Kidney (tissue), 14 donors: ENCODE measurements around the gene RAB11B. TPM values are rescaled to one million over a fixed set of nuclear protein-coding genes. Genes with fewer than 3 reads are reported as not detected.
A peak's percentile ranks its signal among the peaks of the same experiment; 100 is the strongest.

Source experiments
- DNase-seq, 5 donors: peaks; one replicate each; pipeline ENCODE4 v3.0.0-alpha.2; 2013 to 2020
- FAIRE-seq: peaks from 2 replicates; lab custom pipeline; 2012; peaks lifted over from hg19 to GRCh38; lab: Jason Lieb, UNC
- H3K27ac ChIP-seq, 2 donors: one replicate each; pipeline ENCODE4 v1.7.0; 2013; ENCODE audit warnings: low read depth in 2 of 2, low read length in 2 of 2, inconsistent platforms in 1 of 2
- H3K27me3 ChIP-seq: one replicate; pipeline ENCODE4 v1.7.1; 2013; ENCODE audit warnings: low read length, inconsistent platforms; ENCODE audit not compliant: control insufficient read depth, insufficient read depth
- H3K36me3 ChIP-seq, 3 donors: one replicate each; pipeline versions ENCODE4 v1.7.0 to v1.7.1; 2013; ENCODE audit warnings: low read length in 3 of 3, control low read depth in 1 of 3, inconsistent platforms in 1 of 3; ENCODE audit not compliant: insufficient read depth in 3 of 3, control insufficient read depth in 2 of 3
- H3K4me1 ChIP-seq, 3 donors: one replicate each; pipeline versions ENCODE4 v1.7.0 to v1.7.1; 2013; ENCODE audit warnings: low read length in 3 of 3, inconsistent platforms in 1 of 3, low read depth in 1 of 3; ENCODE audit not compliant: control insufficient read depth in 2 of 3, insufficient read depth in 2 of 3
- H3K4me3 ChIP-seq, 3 donors: one replicate each; pipeline versions ENCODE4 v1.7.0 to v1.8.1; 2013; ENCODE audit warnings: low read length in 3 of 3, control low read depth in 1 of 3, inconsistent platforms in 1 of 3
- H3K9ac ChIP-seq, 3 donors: one replicate each; pipeline versions ENCODE4 v1.7.0 to v1.7.1; 2013; ENCODE audit warnings: low read length in 3 of 3, control low read depth in 1 of 3, inconsistent platforms in 1 of 3
- H3K9me3 ChIP-seq, 3 donors: one replicate each; pipeline versions ENCODE4 v1.7.0 to v1.7.1; 2013; ENCODE audit warnings: low read length in 3 of 3, control low read depth in 1 of 3, inconsistent platforms in 1 of 3; ENCODE audit not compliant: control insufficient read depth in 2 of 3, insufficient read depth in 1 of 3
- CTCF ChIP-seq: IDR thresholded peaks from 3 replicates; pipeline ENCODE4 v1.5.1; 2012; ENCODE audit warnings: mild to moderate bottlenecking, moderate library complexity, borderline replicate concordance; ENCODE audit not compliant: insufficient read depth; ENCODE audit errors: extremely low read depth
- intact Hi-C: fragments of 100-400 bp; cut with DNase I; formaldehyde crosslinking; loops from one replicate; pipeline ENCODE4 v1.11.1; 2022
- polyA plus RNA-seq: library from polyadenylated mRNA; stranded (reverse); fragments of 350-450 nt; fragmentation: Illumina TruSeq; extraction: RNeasy Lipid Tissue Mini Kit (QIAGEN cat#74804); gene quantifications from one replicate; pipeline ENCODE4 v1.2.3, GENCODE V29; 2014; ENCODE audit warnings: low read depth, low replicate concordance; ENCODE audit not compliant: insufficient read depth
- total RNA-seq: library from RNA; stranded (reverse); fragmentation: NEBNext Ultra II Directional; extraction: Animal tissue kit (Norgen Biotek cat#: 25700); gene quantifications from one replicate; pipeline ENCODE4 v1.2.1, GENCODE V29; 2021
- donor health status: control.
- donor health status: control.
- donor health status: control.
- donor health status: control.
- donor health status: control.
- donor health status: DM: yes; HTN: yes; CAD: no.
- donor health status: Normal renal cell carcinoma (clear cell type).

RAB11B gene
- total and polyA plus RNA-seq, 2 donors from 2014 or later: 146 to 148 TPM

GRCh38 chr19:8395621-8396082 is 5.5 kb downstream of the RAB11B start:
- Histone ChIP-seq H3K9ac (no peak overlapping the region), H3K27ac (no peak overlapping the region)
- intact Hi-C loops: no loop called here

GRCh38 chr19:8396185-8396562 is 6.0 kb downstream of the RAB11B start:
- Histone ChIP-seq H3K4me1 (peaks cover 0 to 51% (median 27%) of the 10 kb centered on the region in 3 donors), H3K36me3 (peaks cover 0 to 2% (median 0%) of the 10 kb centered on the region in 3 donors), H3K9ac (no peak overlapping the region), H3K27me3 (no peaks in the 10 kb centered on the region), H3K27ac (no peak overlapping the region), H3K9me3 (no peaks in the 10 kb centered on the region), H3K4me3 (no peak overlapping the region)
- TF ChIP-seq CTCF: no peak
- intact Hi-C loops: no loop called here
- DNase-seq (no peak), FAIRE-seq (no peak)

More at GRCh38 chr19:8395621-8396082, 5.5 kb downstream of the RAB11B start:
- TF ChIP-seq CTCF: no peak
- no peaks in the 10 kb centered on the region for H3K9me3 ChIP-seq
- H3K36me3 ChIP-seq: peaks cover 0 to 2% (median 0%) of the 10 kb centered on the region in 3 donors
- H3K27me3 ChIP-seq: no peaks in the 10 kb centered on the region
- no peak for FAIRE-seq
- H3K4me3 ChIP-seq: no peak overlapping the region
- peak in 1 of 5 donors; percentile 32 for DNase-seq
- peaks cover 0 to 54% (median 28%) of the 10 kb centered on the region in 3 donors for H3K4me1 ChIP-seq

- peak overlapping the region; percentile 16 to 37 for H3K27ac ChIP-seq
- H3K27me3 ChIP-seq: no peaks in the 10 kb centered on the region
- peaks cover 0 to 2% (median 0%) of the 10 kb centered on the region in 3 donors for H3K36me3 ChIP-seq
- intact Hi-C loops: no loop called here
- DNase-seq (peak in 3 of 5 donors; percentile 45 to 78 (median 47)), FAIRE-seq (no peak)
- H3K9ac ChIP-seq: peak overlapping the region in 1 of 3 donors; percentile 48
- TF ChIP-seq CTCF: peak; percentile 53
- no peak overlapping the region for H3K4me3 ChIP-seq
- peaks cover 0 to 45% (median 22%) of the 10 kb centered on the region in 3 donors for H3K4me1 ChIP-seq
- no peaks in the 10 kb centered on the region for H3K9me3 ChIP-seq
Measured at GRCh38 chr19:8396563-8397203, 6.5 kb downstream of the RAB11B start.
